HTR-8/SVneo (cell line): ENCODE data around the gene FSHR.

Experiments used
- DNase-seq: peaks from one replicate; pipeline ENCODE4 v3.0.0; 2011; ENCODE audit warnings: low spot score, mixed read lengths; ENCODE audit not compliant: insufficient read length
- FAIRE-seq: peaks from 2 replicates; lab custom pipeline; 2011; peaks lifted over from hg19 to GRCh38; lab: Jason Lieb, UNC

FSHR gene

GRCh38 chr2:48978131-48978530, 176.2 kb downstream of the FSHR start:
- DNase-seq, result no peak
- FAIRE-seq, result no peak

- FAIRE-seq (no peak), DNase-seq (no peak)
Measured at GRCh38 chr2:48971801-48972200, 182.5 kb downstream of the FSHR start.

- FAIRE-seq, result no peak
- DNase-seq, result no peak
Measured at GRCh38 chr2:48968011-48968410, 186.3 kb downstream of the FSHR start.

GRCh38 chr2:48965204-48965603, 189.1 kb downstream of the FSHR start:
- DNase-seq (no peak), FAIRE-seq (no peak)

GRCh38 chr2:48961009-48961408, 193.3 kb downstream of the FSHR start:
- FAIRE-seq (no peak), DNase-seq (no peak)

- DNase-seq (no peak), FAIRE-seq (no peak)
Measured at GRCh38 chr2:48954935-48955334, 199.4 kb downstream of the FSHR start.

- FAIRE-seq (no peak), DNase-seq (no peak)
Measured at GRCh38 chr2:48954311-48954710, 200.0 kb downstream of the FSHR start.

- DNase-seq (no peak), FAIRE-seq (no peak)
Measured at GRCh38 chr2:48952614-48953013, 201.7 kb downstream of the FSHR start.

GRCh38 chr2:48952143-48952542, 202.2 kb downstream of the FSHR start:
- DNase-seq, result no peak
- no peak for FAIRE-seq

GRCh38 chr2:48948400-48949125, 205.8 kb downstream of the FSHR start:
- DNase-seq (no peak), FAIRE-seq (no peak)

- peak; percentile 20 for FAIRE-seq
- DNase-seq, result peak; percentile 44
Measured at GRCh38 chr2:48946449-48947048, 207.8 kb downstream of the FSHR start.

- FAIRE-seq, result no peak
- no peak for DNase-seq
Measured at GRCh38 chr2:48944956-48945355, 209.4 kb downstream of the FSHR start.

- FAIRE-seq (no peak), DNase-seq (no peak)
Measured at GRCh38 chr2:48943436-48943835, 210.9 kb downstream of the FSHR start.

- DNase-seq (no peak), FAIRE-seq (no peak)
Measured at GRCh38 chr2:48941908-48942307, 212.4 kb downstream of the FSHR start.

- DNase-seq (no peak), FAIRE-seq (no peak)
Measured at GRCh38 chr2:48941456-48941855, 212.9 kb downstream of the FSHR start.

- FAIRE-seq (no peak), DNase-seq (no peak)
Measured at GRCh38 chr2:48940606-48941005, 213.7 kb downstream of the FSHR start.

GRCh38 chr2:48939232-48939631, 215.1 kb downstream of the FSHR start:
- DNase-seq, result no peak

GRCh38 chr2:48938231-48938630, 216.1 kb downstream of the FSHR start:
- DNase-seq (no peak), FAIRE-seq (no peak)

More at GRCh38 chr2:48939232-48939631, 215.1 kb downstream of the FSHR start:
- FAIRE-seq, result no peak

- DNase-seq (no peak), FAIRE-seq (no peak)
Measured at GRCh38 chr2:48934807-48935206, 219.5 kb downstream of the FSHR start.

- no peak for FAIRE-seq
- no peak for DNase-seq
Measured at GRCh38 chr2:48933828-48934497, 220.4 kb downstream of the FSHR start.

- FAIRE-seq (no peak), DNase-seq (no peak)
Measured at GRCh38 chr2:48932667-48933066, 221.6 kb downstream of the FSHR start.
